Smooth muscle cell of the brain vasculature (primary cell): ENCODE measurements around the gene TPRKB.
"Not testable (repeated sequence)": the region's sequence is repeated elsewhere in the genome, so short reads cannot be mapped to it uniquely, and the experiment has no call there.

ENCODE experiments used
- DNase-seq: peaks from one replicate; pipeline ENCODE4 v3.0.0-alpha.2; 2012; ENCODE audit warnings: low read depth, low spot score

TPRKB gene

GRCh38 chr2:73736855-73737779, at the start of gene TPRKB:
Gene TPRKB, minus strand, starts transcription at chr2:73737345. Its CDS starts 2,776 bp downstream, at chr2:73734569.
- DNase-seq: peak; percentile 90

DNA sequence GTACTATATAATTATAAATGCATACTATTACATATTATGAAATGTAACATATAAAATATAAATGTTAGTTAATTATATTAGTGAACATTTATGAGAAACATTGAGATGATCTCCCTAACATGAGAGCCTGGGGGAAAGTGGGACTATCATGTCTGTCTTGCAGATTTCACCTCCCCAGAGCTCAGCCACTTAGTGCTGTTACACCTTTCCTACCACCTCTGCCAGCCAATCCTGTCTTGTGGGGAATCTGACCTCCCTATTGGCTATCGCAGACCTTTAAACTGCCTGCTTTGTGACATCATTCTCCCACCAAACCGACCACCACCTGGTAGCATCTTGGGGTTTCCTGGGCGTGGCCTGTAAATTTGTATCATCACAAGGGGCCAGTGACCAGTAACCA, 46.7 kb upstream of the TPRKB start, which contains the start of gene C2orf78:
C2orf78 (plus strand) TSS at position 301 of the 400 bp plus-strand sequence. CDS start 127 bp downstream, outside the sequence.
- DNase-seq: not testable (repeated sequence)

DNA sequence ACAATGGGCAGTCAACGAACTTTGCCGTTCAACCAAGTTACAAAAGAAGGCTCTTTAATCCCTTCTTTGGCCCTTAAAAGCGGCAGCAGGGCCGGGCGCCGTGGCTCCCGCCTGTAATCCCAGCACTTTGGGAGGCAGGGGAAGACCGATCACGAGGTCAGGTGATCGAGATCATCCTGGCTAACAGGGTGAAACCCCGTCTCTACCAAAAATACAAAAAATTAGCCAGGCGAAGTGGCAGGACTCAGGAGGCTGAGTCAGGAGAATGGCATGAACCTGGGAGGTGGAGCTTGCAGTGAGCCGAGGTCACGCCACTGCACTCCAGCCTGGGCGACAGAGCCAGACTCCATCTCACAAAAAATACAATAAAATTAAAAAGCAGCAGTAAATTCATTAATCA, 46.3 kb upstream of the TPRKB start:
- not testable (repeated sequence) for DNase-seq

GRCh38 chr2:73780237-73780582, 43.1 kb upstream of the TPRKB start:
- no peak for DNase-seq

- DNase-seq: peak; percentile 87
Measured at GRCh38 chr2:73779467-73780236, 42.5 kb upstream of the TPRKB start, which contains the start of gene DUSP11. Gene DUSP11, minus strand, starts transcription at chr2:73780103. Its CDS starts 129 bp downstream, at chr2:73779974.

- DNase-seq: not testable (repeated sequence)
Measured at GRCh38 chr2:73778867-73779466, 41.8 kb upstream of the TPRKB start.

DNA sequence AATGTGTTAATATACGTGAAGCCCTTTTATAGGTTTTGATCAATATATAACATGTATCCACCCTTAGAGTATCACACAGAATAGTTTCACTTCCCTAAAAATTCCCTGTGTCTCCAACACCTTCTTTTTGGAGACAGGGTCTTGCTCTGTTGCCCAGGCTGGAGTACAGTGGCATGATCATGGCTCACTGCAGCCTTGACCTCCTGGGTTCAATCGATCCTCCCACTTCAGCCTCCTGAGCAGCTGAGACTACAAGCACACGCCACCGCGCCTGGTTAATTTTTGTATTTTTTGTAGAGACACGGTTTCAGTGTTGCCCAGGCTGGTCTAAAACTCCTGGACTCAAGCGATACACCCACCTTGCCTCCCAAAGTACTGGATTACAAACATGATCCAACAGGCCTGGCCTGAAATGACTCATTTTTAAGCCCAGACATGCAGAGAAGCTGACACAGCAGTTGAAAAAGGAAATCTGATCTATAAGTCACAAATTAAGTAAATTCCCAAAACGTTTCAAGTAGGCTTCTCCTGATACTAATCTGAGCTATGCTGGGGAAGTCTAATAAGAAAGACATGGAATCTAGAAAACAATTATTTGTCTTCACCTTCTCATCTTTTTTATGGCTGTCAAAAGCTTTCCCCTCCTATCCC, 39.8 kb upstream of the TPRKB start:
- no peak for DNase-seq

DNA sequence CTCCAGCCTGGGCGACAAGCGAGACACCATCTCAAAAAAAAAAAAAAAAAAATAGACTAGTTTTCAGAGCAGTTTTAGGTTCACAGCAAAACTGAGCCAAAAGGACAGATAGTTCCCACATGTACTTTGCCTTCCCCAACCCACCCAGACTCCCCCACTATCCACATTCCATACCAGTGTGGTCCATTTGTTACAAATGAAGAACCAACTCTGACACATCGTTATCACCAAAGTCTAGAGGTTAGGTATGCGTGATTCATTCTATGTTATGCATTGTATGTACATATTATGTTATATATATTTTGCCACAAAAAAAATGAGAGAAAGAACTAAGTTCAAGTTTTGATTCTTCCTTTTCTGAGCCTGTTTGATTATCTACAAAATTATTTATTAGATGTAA, 39.2 kb upstream of the TPRKB start:
- no peak for DNase-seq

DNA sequence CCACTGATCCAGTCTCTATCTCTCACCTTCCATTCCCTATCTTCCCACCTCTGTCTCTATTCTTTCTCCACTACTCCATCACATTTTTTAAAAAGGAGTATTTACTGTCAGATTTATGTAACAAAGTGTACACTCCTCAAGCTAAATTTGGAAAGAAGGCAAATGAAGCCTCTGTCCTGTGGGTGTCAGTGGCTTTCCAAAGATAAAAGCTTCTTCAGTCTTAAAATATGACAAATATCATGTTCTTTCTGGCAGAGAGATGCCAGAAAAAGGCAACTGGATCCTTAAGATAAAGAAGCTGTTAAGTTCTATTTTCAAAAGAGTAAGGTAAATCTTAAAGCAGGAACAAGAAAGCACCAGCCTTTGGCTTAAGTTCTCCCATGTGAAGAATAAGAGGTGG, 35.7 kb upstream of the TPRKB start:
- DNase-seq: no peak

GRCh38 chr2:73770725-73771124, 33.6 kb upstream of the TPRKB start:
- no peak for DNase-seq

DNA sequence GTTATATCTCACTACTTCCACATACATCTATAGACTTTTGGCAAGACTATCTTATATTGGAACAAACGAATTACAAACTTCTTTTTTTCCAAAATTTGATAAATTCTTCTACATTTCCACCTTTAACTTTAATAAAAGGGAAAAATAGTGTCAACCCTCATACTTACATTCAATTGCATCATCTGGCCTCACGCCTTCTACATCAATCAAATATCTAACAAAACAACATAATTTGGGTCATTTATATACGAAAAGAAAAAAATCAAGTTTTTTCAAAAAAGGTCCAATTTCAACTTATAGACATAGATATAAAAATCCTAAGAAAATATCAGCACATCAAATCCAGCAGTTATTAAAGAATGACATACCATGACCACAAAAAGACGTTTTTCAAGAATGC, 29.8 kb upstream of the TPRKB start:
- no peak for DNase-seq

DNA sequence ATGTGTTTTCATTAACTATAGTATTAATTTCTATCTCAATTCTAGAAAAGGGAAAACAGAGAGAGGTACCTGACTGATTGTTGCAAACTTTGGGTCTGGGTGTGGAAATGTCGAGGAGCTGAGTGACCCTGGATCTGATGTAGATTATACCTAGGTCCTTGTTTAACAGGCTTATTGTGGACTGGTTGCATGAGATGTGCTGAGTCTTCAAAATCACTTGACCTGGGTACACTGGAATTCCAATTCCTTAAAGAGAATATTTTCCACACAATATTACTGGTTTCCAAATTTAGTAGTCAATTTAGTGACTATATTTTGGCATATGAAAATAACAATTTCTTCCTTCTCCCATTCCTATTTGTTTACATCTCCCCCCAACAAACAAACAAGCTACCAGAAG, 29.2 kb upstream of the TPRKB start:
- no peak for DNase-seq

DNA sequence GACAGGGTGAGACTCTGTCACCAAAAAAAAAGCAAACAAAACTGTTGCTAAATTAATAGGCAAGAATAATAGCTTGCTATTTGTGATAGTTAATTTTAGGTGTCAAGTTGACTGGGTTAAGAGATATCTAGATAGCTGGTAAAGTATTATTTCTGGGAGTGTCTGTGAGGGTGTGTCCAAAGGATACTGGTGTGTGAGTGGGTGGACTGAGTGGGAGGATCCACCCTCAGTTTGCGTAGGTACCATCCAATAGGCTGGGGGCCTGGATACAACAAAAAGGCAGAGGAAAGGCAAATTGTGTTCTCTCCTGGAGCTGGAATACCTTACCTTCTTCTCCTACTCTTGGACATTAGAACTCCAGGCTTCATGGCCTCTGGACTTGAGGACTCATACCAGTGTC, 27.8 kb upstream of the TPRKB start:
- DNase-seq: no peak

- DNase-seq: no peak
Measured at GRCh38 chr2:73762571-73762970, 25.4 kb upstream of the TPRKB start.

DNA sequence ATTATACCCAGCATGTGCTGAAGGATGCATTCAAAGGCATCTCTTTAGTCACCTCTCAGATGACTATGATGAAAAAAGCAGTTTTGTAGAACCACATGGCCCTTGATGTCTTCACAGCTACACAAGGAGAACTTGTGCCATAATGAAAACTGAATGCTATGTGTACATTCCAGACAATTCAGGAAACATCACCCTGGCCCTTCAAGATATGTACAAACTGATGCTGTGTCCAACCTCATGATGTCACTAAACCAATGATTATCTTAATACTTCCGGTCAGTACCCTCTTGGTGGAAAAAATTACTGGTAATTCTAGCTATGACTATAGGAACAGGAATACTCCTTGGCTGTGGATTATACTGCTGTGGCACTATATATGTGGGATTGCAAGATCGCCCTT, 22.8 kb upstream of the TPRKB start:
- no peak for DNase-seq

DNA sequence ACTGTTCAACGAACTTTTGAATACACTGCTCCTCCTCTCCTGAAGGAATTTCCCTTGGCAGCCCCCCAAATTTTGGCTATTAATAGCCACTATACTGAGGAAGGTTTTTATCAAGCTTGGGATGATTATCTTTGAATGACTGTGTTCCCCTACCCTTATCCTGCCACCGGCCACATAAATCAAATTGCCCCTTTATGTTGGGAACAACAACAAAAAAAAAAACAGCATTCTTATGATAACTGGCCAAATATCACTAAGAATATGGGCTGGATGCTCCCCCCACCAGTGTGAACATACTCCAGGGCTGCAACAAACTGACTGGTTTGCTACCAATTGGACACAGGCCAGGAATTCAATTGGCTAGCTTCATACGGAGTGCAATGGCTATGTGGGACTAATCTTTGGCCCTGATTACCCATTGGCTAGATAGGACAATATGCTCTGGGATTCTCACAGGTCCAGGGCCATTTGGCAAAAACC, 22.2 kb upstream of the TPRKB start:
- DNase-seq: no peak

- DNase-seq: not testable (repeated sequence)
Measured at GRCh38 chr2:73754332-73754731, 17.2 kb upstream of the TPRKB start.

GRCh38 chr2:73749314-73749713, 12.2 kb upstream of the TPRKB start:
- DNase-seq: no peak

DNA sequence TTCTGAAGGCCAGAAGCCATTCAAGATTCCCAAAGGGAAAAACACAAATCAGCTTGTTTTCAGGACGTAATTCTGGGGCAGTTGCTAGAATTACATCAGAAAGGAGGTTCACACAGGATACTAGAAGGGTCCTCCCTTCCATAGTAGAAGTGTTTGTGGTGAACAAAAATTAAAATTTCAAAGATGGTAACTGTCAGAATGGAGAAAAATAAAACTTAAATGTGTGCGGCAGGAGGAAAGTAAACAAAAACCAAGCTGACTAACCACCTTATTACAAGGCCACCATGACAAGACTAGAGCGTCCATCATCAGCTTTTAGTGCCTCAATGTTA, 9.7 kb upstream of the TPRKB start:
- no peak for DNase-seq

- DNase-seq: no peak
Measured at GRCh38 chr2:73746015-73746876, 9.1 kb upstream of the TPRKB start.

GRCh38 chr2:73740767-73741166, 3.6 kb upstream of the TPRKB start:
- DNase-seq: no peak
